GM12873 (cell line): ENCODE results near the gene CHRM4.

Source experiments
- CTCF ChIP-seq: IDR thresholded peaks from 2 replicates; pipeline ENCODE4 v1.5.1; 2012; ENCODE audit warnings: low read depth, mild to moderate bottlenecking, moderate library complexity, low read length, control low read depth; ENCODE audit not compliant: insufficient read depth; ENCODE audit errors: missing control alignments

CHRM4 gene

GRCh38 chr11:46385169-46386004, 6.2 kb downstream of the CHRM4 start:
- no peak for TF ChIP-seq CTCF

- TF ChIP-seq CTCF: no peak
Observed at GRCh38 chr11:46383974-46384701, 7.4 kb downstream of the CHRM4 start.

GRCh38 chr11:46383404-46383758, 8.2 kb downstream of the CHRM4 start:
- TF ChIP-seq CTCF: no peak

GRCh38 chr11:46382646-46383403, 8.8 kb downstream of the CHRM4 start:
- peak; percentile 47 for TF ChIP-seq CTCF

GRCh38 chr11:46381819-46382645, 9.5 kb downstream of the CHRM4 start:
- TF ChIP-seq CTCF: no peak

GRCh38 chr11:46381048-46381818, 10.3 kb downstream of the CHRM4 start, which contains the start of gene MDK:
Gene MDK, plus strand, starts transcription at chr11:46381669. Its CDS starts 389 bp downstream, at chr11:46382058.
- no peak for TF ChIP-seq CTCF
